Measurements from ENCODE around the gene GHRHR.

GHRHR gene

GRCh38 chr7:30928254-30928872, 35.4 kb upstream of the GHRHR start:
- no peak for DNase-seq (ENCODE audit: low read depth)

GRCh38 chr7:30929686-30930085, 34.1 kb upstream of the GHRHR start:
- no peak for DNase-seq (ENCODE audit: low read depth)

DNA sequence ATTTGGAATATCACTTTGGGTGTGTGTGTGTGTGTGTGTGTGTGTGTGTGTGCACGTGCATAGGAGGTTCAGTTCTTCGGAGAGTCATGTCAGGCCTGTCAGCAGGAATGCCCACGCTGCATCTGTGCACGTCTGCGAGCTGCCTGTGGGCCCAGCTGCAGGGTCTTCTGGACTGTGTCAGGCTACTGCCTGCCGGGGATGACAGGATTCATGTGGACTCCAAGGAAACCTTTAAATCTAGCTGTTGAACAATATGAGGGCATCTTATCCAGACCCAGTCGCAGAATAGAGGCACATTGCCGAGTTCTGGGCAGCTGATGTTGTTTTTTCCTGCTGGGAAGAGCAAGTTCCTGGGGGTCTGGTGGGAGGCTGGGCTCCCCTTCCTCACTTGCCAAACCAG, 33.1 kb upstream of the GHRHR start:
- no peak for DNase-seq (ENCODE audit: low read depth)

- no peak for DNase-seq (ENCODE audit: low read depth)
Measured at GRCh38 chr7:30931161-30931928, 32.4 kb upstream of the GHRHR start.

- DNase-seq (ENCODE audit: low read depth) = no peak
Measured at GRCh38 chr7:30931929-30932540, 31.7 kb upstream of the GHRHR start.

GRCh38 chr7:30932562-30932961, 31.2 kb upstream of the GHRHR start:
- no peak for DNase-seq (ENCODE audit: low read depth)

DNA sequence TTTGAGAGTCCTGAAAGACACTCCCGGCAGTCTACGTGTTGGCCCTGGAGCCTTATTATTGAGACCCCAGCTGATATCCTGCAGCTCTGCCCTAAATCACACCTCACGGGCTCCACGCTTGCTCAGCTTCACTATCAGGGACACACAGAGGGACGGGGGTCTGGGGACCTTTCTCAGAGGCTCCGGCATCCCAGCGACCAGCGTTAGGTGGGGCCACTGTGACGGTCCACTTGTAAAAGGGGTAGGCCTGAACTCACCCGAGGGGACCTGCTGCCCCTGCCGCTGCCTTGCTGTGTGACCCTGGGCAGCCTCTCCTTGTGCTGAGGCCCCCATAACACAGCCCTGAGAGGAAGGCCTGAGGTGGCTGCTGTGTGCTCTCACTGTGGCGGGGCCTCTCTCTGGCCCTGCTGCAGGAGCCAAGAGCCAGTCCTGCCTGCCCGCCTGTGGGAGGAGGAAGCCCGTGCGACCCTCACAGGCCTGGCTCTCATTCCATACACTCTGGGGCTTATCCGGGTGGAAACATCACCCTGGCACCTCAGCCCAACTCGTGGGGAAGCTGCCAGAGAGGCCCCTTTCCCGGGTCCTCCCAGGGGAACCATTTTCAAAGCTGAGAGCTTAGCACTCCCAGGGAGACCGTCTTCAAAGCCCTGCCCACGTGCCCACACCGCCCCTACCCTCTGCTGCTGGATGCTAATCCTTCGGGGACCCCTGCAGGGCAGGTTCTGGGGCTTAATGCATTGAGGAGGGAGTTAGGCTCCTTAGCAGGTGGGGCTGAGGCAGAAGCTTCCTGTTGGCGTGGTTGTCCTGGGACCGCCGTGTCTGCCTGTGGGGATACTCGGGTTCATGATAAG, 30.4 kb upstream of the GHRHR start:
- no peak for DNase-seq (ENCODE audit: low read depth)

DNA sequence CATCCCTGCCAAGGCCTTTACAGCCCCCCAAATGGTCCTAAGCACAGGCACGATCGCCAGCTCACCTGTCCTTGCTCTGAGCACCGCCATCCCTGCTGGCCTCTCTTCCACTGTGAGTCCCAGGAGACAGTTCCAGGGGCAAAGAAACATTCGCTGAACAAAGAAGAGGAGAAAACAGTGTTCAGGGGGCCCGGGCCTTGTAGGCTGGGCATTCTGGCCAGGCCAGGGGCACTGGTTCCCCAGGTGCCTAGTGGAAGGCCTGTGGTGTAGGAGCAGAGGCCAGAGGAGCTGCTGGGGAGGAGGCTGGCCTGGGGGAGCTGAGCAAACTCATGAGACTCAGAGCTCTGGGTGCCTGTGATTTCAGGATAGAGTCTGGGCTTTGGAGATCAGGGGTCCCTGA, 29.5 kb upstream of the GHRHR start:
- no peak for DNase-seq (ENCODE audit: low read depth)

GRCh38 chr7:30934732-30935568, 28.8 kb upstream of the GHRHR start:
- no peak for DNase-seq (ENCODE audit: low read depth)

DNA sequence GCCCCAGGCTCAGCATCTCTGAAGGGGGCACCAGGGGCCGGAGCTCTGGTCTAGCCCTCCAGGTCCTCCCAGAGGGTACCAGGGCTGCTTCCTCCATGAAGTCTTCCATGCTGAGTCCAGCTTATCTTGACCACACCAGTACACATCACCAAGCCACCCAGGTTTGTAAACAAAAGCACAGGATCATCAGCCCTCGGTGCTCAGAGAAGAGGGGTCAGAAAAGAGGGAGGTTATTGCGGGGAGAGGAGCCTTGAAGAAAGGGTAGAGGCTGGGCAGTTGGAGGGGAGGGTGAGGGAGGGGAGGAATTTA, 28.2 kb upstream of the GHRHR start:
- no peak for DNase-seq (ENCODE audit: low read depth)

- no peak for DNase-seq (ENCODE audit: low read depth)
Measured at GRCh38 chr7:30936650-30937245, 27.0 kb upstream of the GHRHR start.

DNA sequence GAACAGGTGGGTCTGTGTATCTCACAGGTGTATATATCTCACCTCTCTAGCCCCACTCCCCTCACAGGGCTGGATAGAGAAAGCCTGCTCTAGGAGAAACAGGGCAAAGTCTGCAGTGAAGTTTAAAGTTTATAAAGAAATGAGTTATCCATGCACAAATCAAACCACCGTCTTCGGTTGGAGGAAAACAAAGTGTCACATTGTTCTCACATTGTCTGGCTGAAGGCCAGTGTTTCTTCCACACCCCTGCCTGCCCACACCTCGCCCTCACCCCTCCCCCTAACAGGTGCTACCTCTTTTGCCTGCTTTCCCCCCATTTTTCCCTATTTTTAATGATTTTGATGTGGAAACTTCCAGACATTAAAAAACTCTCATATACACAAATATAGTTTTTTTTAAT, 26.3 kb upstream of the GHRHR start:
- DNase-seq (ENCODE audit: low read depth) = no peak

DNA sequence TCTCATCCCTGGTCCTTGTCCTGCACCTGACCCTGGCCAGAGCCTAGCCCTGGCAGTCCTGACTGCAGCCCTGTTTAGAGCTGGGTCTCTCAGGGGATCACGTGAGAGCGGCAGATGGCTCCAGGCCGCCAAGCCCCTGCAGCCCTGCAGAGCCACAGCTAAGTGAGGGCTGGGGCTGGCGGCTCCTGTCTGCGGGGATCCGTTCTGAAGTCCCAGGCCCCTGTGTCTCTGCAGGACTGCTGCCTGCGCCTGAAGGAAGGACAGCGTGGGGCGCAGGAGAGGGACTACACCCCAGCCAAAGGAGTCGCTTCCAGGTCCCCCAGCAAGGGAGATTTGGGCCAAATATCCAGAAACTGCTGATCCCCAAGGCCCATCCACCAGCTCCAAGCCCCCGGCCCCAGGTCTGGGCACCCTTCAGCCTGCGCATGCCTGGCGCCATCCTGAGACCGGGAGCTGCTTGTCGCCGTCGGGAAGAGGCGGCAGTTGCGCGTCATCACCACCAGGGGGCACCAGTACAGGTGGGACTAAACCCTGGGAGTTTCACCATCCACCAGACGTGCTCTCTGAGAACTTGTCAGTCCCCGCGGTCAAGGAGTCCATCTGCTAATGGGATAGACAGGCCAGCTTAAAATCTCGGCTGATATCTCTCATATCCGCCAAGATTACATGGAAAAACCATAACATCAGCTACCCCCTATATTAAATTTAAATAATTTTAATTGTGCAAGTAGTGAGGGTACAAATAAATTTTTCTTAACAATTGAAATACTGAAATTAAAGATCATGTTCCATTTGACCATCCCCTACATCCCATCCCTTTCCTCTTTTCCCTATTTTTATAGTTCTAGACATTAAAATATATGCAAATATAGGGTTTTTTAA, 25.1 kb upstream of the GHRHR start:
- DNase-seq (ENCODE audit: low read depth) = peak; percentile 21

GRCh38 chr7:30941582-30942323, 22.0 kb upstream of the GHRHR start:
- no peak for DNase-seq (ENCODE audit: low read depth)

DNA sequence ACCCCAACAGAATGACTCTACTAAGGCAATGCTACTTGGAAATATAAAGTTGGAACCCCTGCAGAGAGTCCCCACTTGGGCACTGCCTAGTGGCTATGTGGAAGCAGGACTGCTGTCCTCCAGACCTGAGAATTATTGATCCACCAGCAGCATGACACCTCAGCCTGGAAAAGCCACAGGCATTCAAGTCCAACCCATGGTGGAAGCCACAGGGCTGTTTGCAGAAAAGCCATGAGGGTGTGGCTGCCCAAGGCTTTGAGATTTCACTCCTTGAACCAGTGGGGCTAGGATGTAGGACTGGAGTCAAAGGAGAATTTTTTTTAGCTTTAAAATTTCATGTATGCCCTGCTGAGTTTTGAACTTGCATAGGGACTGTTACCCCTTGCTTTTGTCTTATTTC, 13.6 kb upstream of the GHRHR start:
- DNase-seq (ENCODE audit: low read depth) = no peak

DNA sequence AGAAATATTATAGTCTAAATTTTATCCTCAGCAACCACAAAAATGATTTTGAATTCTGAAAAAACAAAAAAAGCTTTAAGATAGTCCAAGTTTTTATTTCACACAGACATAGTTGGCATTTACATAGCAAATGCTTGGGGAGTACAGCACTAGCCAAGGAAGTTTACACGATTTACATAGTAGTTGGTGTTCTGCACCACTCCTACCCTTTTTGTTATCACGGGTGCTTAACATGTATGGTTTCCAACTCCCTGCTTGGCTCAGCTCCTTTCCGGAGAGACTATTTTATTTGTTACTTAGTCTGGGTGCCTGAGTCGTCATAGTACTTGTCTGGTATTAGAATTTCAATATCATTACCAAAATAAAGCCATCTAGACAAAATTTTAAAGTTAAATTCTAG, 8.8 kb upstream of the GHRHR start:
- no peak for DNase-seq (ENCODE audit: low read depth)

DNA sequence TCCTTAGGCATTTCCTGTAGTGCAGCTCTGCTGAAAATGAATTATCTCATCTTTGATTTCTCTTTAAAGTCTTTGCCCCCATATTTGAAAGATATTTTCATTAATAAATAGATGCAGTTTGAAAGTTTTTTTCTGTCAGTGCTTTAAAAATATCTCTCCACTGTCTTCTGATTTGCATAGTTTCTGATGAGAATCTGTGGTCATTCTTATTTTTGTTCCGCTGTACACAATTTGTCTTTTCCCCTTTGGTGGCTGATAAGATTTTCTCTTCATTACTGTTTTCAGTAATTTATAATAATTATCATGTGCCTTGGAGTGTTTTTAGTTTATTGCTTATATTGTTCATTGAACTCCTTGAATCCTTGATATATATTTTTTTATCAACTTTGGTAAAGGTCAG, 7.0 kb upstream of the GHRHR start:
- no peak for DNase-seq (ENCODE audit: low read depth)

DNA sequence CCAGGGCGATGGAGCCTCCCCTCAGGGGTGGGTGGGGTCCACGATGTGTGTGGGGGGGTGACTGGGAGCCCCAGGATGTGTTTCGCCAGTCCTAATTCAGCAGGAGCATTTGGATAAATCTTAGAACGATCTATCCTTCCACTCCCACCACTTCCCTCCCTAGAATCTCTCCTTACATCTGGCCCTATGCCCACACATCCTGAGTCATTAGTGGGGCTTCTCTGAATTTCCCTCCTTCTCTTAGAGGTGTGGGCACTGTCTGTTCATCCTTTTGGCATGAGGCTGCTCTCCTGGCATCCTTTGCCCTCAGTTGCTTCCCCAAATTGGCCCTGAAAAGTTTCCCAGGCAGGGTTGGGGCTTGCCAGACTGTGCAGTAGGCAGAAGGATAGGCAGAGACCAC, 1.6 kb downstream of the GHRHR start:
- no peak for DNase-seq (ENCODE audit: low read depth)

DNA sequence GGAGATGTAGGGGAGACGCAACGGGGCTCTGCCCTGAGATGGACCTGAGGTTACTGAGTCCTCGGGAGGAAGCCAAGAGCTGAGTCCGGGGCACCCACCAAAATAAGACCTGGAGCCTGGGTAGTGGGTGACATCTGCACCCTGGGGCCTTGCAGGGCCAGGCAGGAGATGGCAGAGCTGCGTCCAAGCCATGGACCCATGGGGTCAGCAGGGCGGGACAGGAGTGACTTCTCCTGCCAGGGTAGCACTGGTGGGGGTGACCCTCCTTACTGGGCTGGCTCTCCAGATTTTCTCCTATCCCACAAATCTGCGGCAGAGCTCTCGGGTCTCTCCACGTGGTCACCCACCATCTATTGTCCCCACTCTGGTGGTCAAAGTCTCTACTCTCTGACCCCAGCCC, 2.1 kb downstream of the GHRHR start:
- no peak for DNase-seq (ENCODE audit: low read depth)

GRCh38 chr7:30968294-30968693, 4.5 kb downstream of the GHRHR start:
- DNase-seq (ENCODE audit: low read depth) = no peak
